HepG2 (cell line): Measurements from ENCODE around the gene PHF23. TPM values are rescaled to one million over a fixed set of nuclear protein-coding genes. Genes with fewer than 3 reads are reported as not detected.

Experiments used
- ATF1 ChIP-seq: IDR thresholded peaks from 2 replicates; pipeline ENCODE4 v1.6.1; 2016; ENCODE audit warnings: mild to moderate bottlenecking, control low read depth
- EED ChIP-seq: sonication (generic); formaldehyde crosslinking; IDR thresholded peaks from 2 replicates; pipeline ENCODE4 v1.5.0; 2020; ENCODE audit warnings: mild to moderate bottlenecking, missing genetic modification reagents
- ERF ChIP-seq: IDR thresholded peaks from 2 replicates; pipeline ENCODE4 v1.6.1; 2018; ENCODE audit warnings: missing biosample characterization, missing genetic modification reagents
- FOXC1 ChIP-seq: sonication (generic); formaldehyde crosslinking; IDR thresholded peaks from 2 replicates; pipeline ENCODE4 v1.8.0; 2022; ENCODE audit warnings: mild to moderate bottlenecking, missing genetic modification reagents, borderline replicate concordance
- FOXP4 ChIP-seq: sonication (generic); formaldehyde crosslinking; IDR thresholded peaks from 2 replicates; pipeline ENCODE4 v1.4.0; 2020; ENCODE audit warnings: missing genetic modification reagents
- IRF9 ChIP-seq: sonication (generic); formaldehyde crosslinking; IDR thresholded peaks from 2 replicates; pipeline ENCODE4 v1.8.0; 2022; ENCODE audit warnings: missing genetic modification reagents, mild to moderate bottlenecking, borderline replicate concordance
- JUND ChIP-seq: sonication (generic); formaldehyde crosslinking; IDR thresholded peaks from 2 replicates; pipeline ENCODE4 v1.8.0; 2022; ENCODE audit warnings: mild to moderate bottlenecking, missing genetic modification reagents
- RXRB ChIP-seq: IDR thresholded peaks from 2 replicates; pipeline ENCODE4 v1.6.1; 2016; ENCODE audit warnings: borderline replicate concordance, missing genetic modification reagents, missing compliant biosample characterization
- SAFB2 ChIP-seq: sonication (generic); formaldehyde crosslinking; IDR thresholded peaks from 2 replicates; pipeline ENCODE4 v1.5.1; 2020; ENCODE audit warnings: missing genetic modification reagents, low read depth, mild to moderate bottlenecking, borderline replicate concordance
- SIX4 ChIP-seq: sonication (generic); formaldehyde crosslinking; IDR thresholded peaks from 2 replicates; pipeline ENCODE4 v1.4.0; 2020; ENCODE audit warnings: missing genetic modification reagents
- SP4 ChIP-seq: sonication (generic); formaldehyde crosslinking; IDR thresholded peaks from 2 replicates; pipeline ENCODE4 v1.8.1; 2023; ENCODE audit warnings: mild to moderate bottlenecking, missing genetic modification reagents
- STAG1 ChIP-seq: sonication (generic); formaldehyde crosslinking; IDR thresholded peaks from 2 replicates; pipeline ENCODE4 v1.4.0; 2020; ENCODE audit warnings: missing genetic modification reagents
- TBX3 ChIP-seq: fragments of 450-650 bp; IDR thresholded peaks from 2 replicates; pipeline ENCODE4 v1.6.1; 2017; ENCODE audit warnings: antibody characterized with exemption, mild to moderate bottlenecking, inconsistent platforms, borderline replicate concordance
- TSC22D2 ChIP-seq: sonication (generic); formaldehyde crosslinking; IDR thresholded peaks from 2 replicates; pipeline ENCODE4 v1.5.1; 2020; ENCODE audit warnings: missing genetic modification reagents, mild to moderate bottlenecking, borderline replicate concordance
- ZBTB38 ChIP-seq: sonication (generic); formaldehyde crosslinking; IDR thresholded peaks from 2 replicates; pipeline ENCODE4 v1.5.1; 2020; ENCODE audit warnings: mild to moderate bottlenecking, missing genetic modification reagents
- ZNF121 ChIP-seq: sonication (generic); formaldehyde crosslinking; IDR thresholded peaks from 2 replicates; pipeline ENCODE4 v1.5.0; 2020; ENCODE audit warnings: mild to moderate bottlenecking, missing genetic modification reagents
- ZNF430 ChIP-seq: sonication (generic); formaldehyde crosslinking; IDR thresholded peaks from 2 replicates; pipeline ENCODE4 v1.9.0; 2021; ENCODE audit warnings: mild to moderate bottlenecking, missing genetic modification reagents
- ZNF503 ChIP-seq: sonication (generic); formaldehyde crosslinking; IDR thresholded peaks from 2 replicates; pipeline ENCODE4 v1.4.0; 2020; ENCODE audit warnings: missing genetic modification reagents
- ZNF839 ChIP-seq: sonication (generic); formaldehyde crosslinking; IDR thresholded peaks from 2 replicates; pipeline ENCODE4 v1.4.0; 2020; ENCODE audit warnings: missing genetic modification reagents, mild to moderate bottlenecking, borderline replicate concordance
- polyA plus RNA-seq, 8 experiments: library from polyadenylated mRNA; depleted of rRNA in 3 of 8; stranded (reverse) in 7 of 8; unstranded in 1 of 8; fragments of >200 nt; fragmentation: Illumina TruSeq in 4 of 8; extraction: Trizol in 4 of 8; gene quantifications; 2 replicates each; pipeline versions ENCODE4 v1.2.1 to v1.2.3, GENCODE V29; 2011 to 2016; ENCODE audit warnings: low read depth in 4 of 8, missing spikeins in 1 of 8, mixed read lengths in 1 of 8; ENCODE audit not compliant: insufficient read depth in 1 of 8
- total RNA-seq, 5 experiments: library from RNA; depleted of rRNA; stranded (reverse); fragments of >200 nt; fragmentation: Illumina TruSeq; extraction: Trizol; gene quantifications; 2 replicates each; pipeline ENCODE4 v1.2.3, GENCODE V29; 2016; ENCODE audit warnings: low read depth in 1 of 5

Gene PHF23
- total and polyA plus RNA-seq, 2 of the 13 experiments (the other 11 are each of a cell fraction or from before 2014, with no cell fraction given), result 27.6 to 33.2 TPM

- TF ChIP-seq FOXP4 (CRISPR knock-in tag) (peak; percentile 57; the same call in 1 of the 2 replicates), ZBTB38 (CRISPR knock-in tag) (peak; percentile 61), IRF9 (no peak; the same call in 1 of the 2 replicates), SP4 (CRISPR knock-in tag) (no peak; the same call in none of the 2 replicates), ZNF430 (peak; percentile 79; the same call in 1 of the 2 replicates), ZNF503 (CRISPR knock-in tag) (no peak), STAG1 (CRISPR knock-in tag) (peak; percentile 65), ZNF121 (CRISPR knock-in tag) (no peak), SAFB2 (CRISPR knock-in tag) (no peak; the same call in 1 of the 2 replicates), ATF1 (peak; percentile 96), TBX3 (peak; percentile 37; the same call in 1 of the 2 replicates), EED (CRISPR knock-in tag) (peak; percentile 41; the same call in 1 of the 2 replicates), ZNF839 (no peak), RXRB (CRISPR knock-in tag) (peak; percentile 77), JUND (CRISPR knock-in tag) (no peak), SIX4 (CRISPR knock-in tag) (no peak; the same call in 1 of the 2 replicates), ERF (CRISPR knock-in tag) (no peak; the same call in 1 of the 2 replicates), TSC22D2 (CRISPR knock-in tag) (no peak), FOXC1 (CRISPR knock-in tag) (peak; percentile 90)
Observed at GRCh38 chr17:7252176-7253043, 13.2 kb upstream of the PHF23 start, which contains the start of gene ELP5 (continued).
